ENCODE measurements around the gene HAO2. TPM values are rescaled to one million over a fixed set of nuclear protein-coding genes. Genes with fewer than 3 reads are reported as not detected.

HAO2 gene
- total RNA-seq, 1 donor from 2014 or later: not detected

GRCh38 chr1:119329541-119330461, 38.8 kb upstream of the HAO2 start:
- DNase-seq (ENCODE audit: low read depth) (no peak), FAIRE-seq (no peak)
- Mint-ChIP-seq H3K27me3 (ENCODE audit: low read depth, unreplicated experiment) (peaks cover 33% of the 10 kb centered on the region), H3K9me3 (ENCODE audit: unreplicated experiment) (peaks cover 2% of the 10 kb centered on the region), H3K27ac (ENCODE audit: unreplicated experiment) (no peak overlapping the region), H3K36me3 (ENCODE audit: low read depth, unreplicated experiment) (no peaks in the 10 kb centered on the region), H3K4me3 (ENCODE audit: unreplicated experiment) (no peak overlapping the region), H3K4me1 (ENCODE audit: low read depth, unreplicated experiment) (peaks cover 4% of the 10 kb centered on the region)
- Histone ChIP-seq H3K4me1 (ENCODE audit: insufficient read depth, low read length) (peaks cover 7% of the 10 kb centered on the region), H3K27me3 (ENCODE audit: insufficient read depth, low read length) (no peaks in the 10 kb centered on the region), H3K27ac (ENCODE audit: low read depth, low read length) (no peak overlapping the region), H4K20me1 (ENCODE audit: insufficient read depth, low read length) (no peaks in the 10 kb centered on the region), H3K36me3 (ENCODE audit: insufficient read depth, low read length) (no peaks in the 10 kb centered on the region), H3K79me2 (ENCODE audit: insufficient read depth, low read length) (no peaks in the 10 kb centered on the region), H3K9ac (ENCODE audit: low read length) (no peak overlapping the region), H3K4me2 (ENCODE audit: low read length) (no peak overlapping the region), H2AFZ (ENCODE audit: low read depth, low read length) (no peak overlapping the region), H3K9me3 (ENCODE audit: insufficient read depth, low read depth, low read length) (no peaks in the 10 kb centered on the region), H3K4me3 (ENCODE audit: insufficient read depth, low read depth, low read length) (no peak overlapping the region)
- TF ChIP-seq EZH2 (IDR thresholded peaks at IDR 0.05; ENCODE audit: insufficient read depth, low read length): no peak
- TF ChIP-seq CTCF (IDR thresholded peaks at IDR 0.05; ENCODE audit: insufficient read depth, low read depth, low read length): no peak

DNA sequence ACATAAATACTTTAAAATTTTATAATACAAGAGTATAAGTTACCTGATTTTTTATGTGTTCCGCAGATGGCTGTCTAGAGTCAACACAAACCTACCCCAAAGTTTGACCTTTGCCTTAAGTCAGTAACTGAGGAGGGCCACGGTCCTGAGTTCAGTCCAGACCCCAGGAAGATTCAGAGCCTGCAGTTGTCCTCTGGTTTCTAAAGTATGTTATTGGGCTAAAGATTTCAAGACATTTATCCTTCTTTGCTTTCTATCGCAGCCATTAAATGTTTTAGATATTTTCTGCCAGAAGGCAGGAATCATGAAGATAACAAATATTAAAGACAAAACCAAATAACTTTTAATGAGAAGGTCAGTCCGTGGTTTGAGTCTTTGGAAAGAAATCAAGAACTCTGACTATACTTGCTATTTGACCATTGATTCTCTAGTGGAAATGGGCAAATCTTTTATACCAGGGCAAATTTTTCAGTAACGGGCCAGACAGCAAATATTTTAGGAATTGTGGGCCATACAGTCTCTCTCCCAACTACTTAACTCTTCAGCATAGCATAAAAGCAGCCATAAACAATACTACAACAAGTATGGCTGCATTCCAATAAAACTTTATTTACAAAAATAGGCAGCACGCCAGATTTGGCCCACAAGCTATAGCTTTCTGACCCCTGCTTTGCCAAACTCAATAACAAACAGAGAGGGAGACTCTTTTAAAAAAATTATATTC, 38.0 kb upstream of the HAO2 start:
- H3K9me3 Mint-ChIP-seq (ENCODE audit: unreplicated experiment): peaks cover 2% of the 10 kb centered on the region
- H3K27me3 Mint-ChIP-seq (ENCODE audit: low read depth, unreplicated experiment): peaks cover 33% of the 10 kb centered on the region
- H3K4me3 Mint-ChIP-seq (ENCODE audit: unreplicated experiment): no peak overlapping the region
- no peaks in the 10 kb centered on the region for H3K36me3 Mint-ChIP-seq (ENCODE audit: low read depth, unreplicated experiment)
- H3K27ac Mint-ChIP-seq (ENCODE audit: unreplicated experiment): no peak overlapping the region
- no peak for FAIRE-seq
- Histone ChIP-seq H3K79me2 (ENCODE audit: insufficient read depth, low read length) (no peaks in the 10 kb centered on the region), H4K20me1 (ENCODE audit: insufficient read depth, low read length) (no peaks in the 10 kb centered on the region), H3K27me3 (ENCODE audit: insufficient read depth, low read length) (no peaks in the 10 kb centered on the region), H3K9me3 (ENCODE audit: insufficient read depth, low read depth, low read length) (no peaks in the 10 kb centered on the region), H3K4me3 (ENCODE audit: insufficient read depth, low read depth, low read length) (no peak overlapping the region), H2AFZ (ENCODE audit: low read depth, low read length) (no peak overlapping the region), H3K4me2 (ENCODE audit: low read length) (no peak overlapping the region), H3K27ac (ENCODE audit: low read depth, low read length) (no peak overlapping the region), H3K9ac (ENCODE audit: low read length) (no peak overlapping the region), H3K36me3 (ENCODE audit: insufficient read depth, low read length) (no peaks in the 10 kb centered on the region), H3K4me1 (ENCODE audit: insufficient read depth, low read length) (peaks cover 7% of the 10 kb centered on the region)
- peak; percentile 3 for DNase-seq (ENCODE audit: low read depth)
- H3K4me1 Mint-ChIP-seq (ENCODE audit: low read depth, unreplicated experiment): peaks cover 4% of the 10 kb centered on the region
- TF ChIP-seq CTCF (IDR thresholded peaks at IDR 0.05; ENCODE audit: insufficient read depth, low read depth, low read length): no peak
- no peak for TF ChIP-seq EZH2 (IDR thresholded peaks at IDR 0.05; ENCODE audit: insufficient read depth, low read length)
